ENCODE measurements around the gene STK32B.

GRCh38 chr4:5126857-5127256 is 75.6 kb downstream of the STK32B start:
- TF ChIP-seq REST (tag by site-specific recombination; IDR thresholded peaks at IDR 0.05) (no peak), CTCF (tag by site-specific recombination; IDR thresholded peaks at IDR 0.05) (no peak), ATF2 (tag by site-specific recombination; IDR thresholded peaks at IDR 0.05; ENCODE audit: low read depth) (no peak), ZBTB11 (tag by site-specific recombination; conservative IDR thresholded peaks at IDR 0.05; ENCODE audit: low read depth) (no peak), KLF1 (tag by site-specific recombination; IDR thresholded peaks at IDR 0.05) (no peak), ZBTB21 (tag by site-specific recombination; IDR thresholded peaks at IDR 0.05) (no peak), ZNF140 (tag by site-specific recombination; IDR thresholded peaks at IDR 0.05) (no peak), ZNF362 (tag by site-specific recombination; IDR thresholded peaks at IDR 0.05) (no peak), ZNF404 (tag by site-specific recombination; IDR thresholded peaks at IDR 0.05) (no peak), ZNF423 (tag by site-specific recombination; IDR thresholded peaks at IDR 0.05) (no peak), ZNF768 (tag by site-specific recombination; IDR thresholded peaks at IDR 0.05) (no peak), ZNF610 (tag by site-specific recombination; IDR thresholded peaks at IDR 0.05; ENCODE audit: borderline replicate concordance) (no peak), PBX3 (CRISPR knock-in tag; IDR thresholded peaks at IDR 0.05) (no peak)

Measured in HEK293 (cell line).